Heart left ventricle (tissue), 13 donors: Measurements from ENCODE around the gene TTLL10.

Source experiments
- CTCF ChIP-seq, 12 donors: fragments of 200-600 bp; sonication (generic) in 4 of 12; IDR thresholded peaks; one replicate each; pipeline versions ENCODE4 v1.5.0 to v1.8.0; 2018 to 2022; ENCODE audit warnings: antibody characterized with exemption in 12 of 12, mild to moderate bottlenecking in 5 of 12
- POLR2A ChIP-seq, 2 donors: fragments of 450-650 bp; IDR thresholded peaks; one replicate each; pipeline ENCODE4 v1.6.1; 2017; ENCODE audit warnings: antibody characterized with exemption in 2 of 2, mild to moderate bottlenecking in 2 of 2, moderate library complexity in 2 of 2
- donor health status: ischemic (EF 13 %, LVEDD 7.1; RV severe dilation, severe dysfunction).
- donor health status: DM: no; HTN: yes; CAD: no.
- donor health status: DM: no; HTN: no; CAD: no.
- donor health status: ischemic (EF 25% LVEDD 6.9; RV normal size, moderate dysfunction).
- donor health status: ischemic (EF 25% LVEDD 5.7; RV mildly dilated, moderate dysfunction).
- donor health status: ischemic (EF 35%, LVEDD 5.7; RV mildly dilated, moderate dysfunction).
- donor health status: nonischemic (EF 11% LVEDD 7.7; RV severe dilation, severe dysfunction).
- donor health status: DM: yes; HTN: yes; CAD: no.
- donor health status: PGD.
- donor health status: ischemic (EF 29% LVEDD 5.4; RV normal size, mild dysfunction).
- donor health status: nonischemic (EF 23%, LVEDD 6.1; RV moderate dilation, normal function).

DNA sequence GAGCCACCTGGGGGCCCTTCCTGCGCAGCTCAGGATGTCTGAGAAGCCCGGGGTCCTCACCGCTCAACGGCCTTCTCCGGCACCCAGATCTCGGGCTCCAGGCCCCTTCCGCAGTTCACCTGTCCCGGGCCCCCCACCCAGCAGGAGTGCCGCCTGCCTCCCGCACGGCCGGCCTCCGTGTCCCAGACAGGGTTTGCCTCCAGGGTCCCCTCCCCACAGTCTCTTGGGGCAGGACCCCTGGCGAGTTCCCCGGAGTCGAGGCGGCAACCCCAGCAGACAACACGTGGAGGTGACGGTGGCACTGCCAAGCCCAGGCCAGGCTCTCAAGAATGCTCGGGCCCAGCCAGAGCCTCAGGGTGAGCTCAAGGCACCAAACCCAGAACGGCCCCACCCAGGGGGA, 22.4 kb upstream of the TTLL10 start:
- TF ChIP-seq POLR2A (IDR thresholded peaks at IDR 0.05) (no peak), CTCF (IDR thresholded peaks at IDR 0.05) (no peak)
